T-helper 1 cell (primary cell): ENCODE measurements around the gene BBOF1.

Experiments
- DNase-seq, 5 donors: peaks; one replicate each; pipeline ENCODE4 v3.0.0-alpha.2; 2012 to 2020

BBOF1 gene

GRCh38 chr14:74089251-74090020, 70.3 kb downstream of the BBOF1 start:
- DNase-seq: peak in 1 of 5 donors; percentile 17

- DNase-seq: no peak
Observed at GRCh38 chr14:74105381-74105780, 86.2 kb downstream of the BBOF1 start.

- DNase-seq: no peak
Observed at GRCh38 chr14:74109369-74109768, 90.2 kb downstream of the BBOF1 start.

GRCh38 chr14:74111395-74112216, 92.5 kb downstream of the BBOF1 start:
- peak in 1 of 5 donors; percentile 30 for DNase-seq
